ENCODE measurements around the gene ENOX2. TPM values are rescaled to one million over a fixed set of nuclear protein-coding genes. Genes with fewer than 3 reads are reported as not detected.
"Not testable (repeated sequence)": the region's sequence is repeated elsewhere in the genome, so short reads cannot be mapped to it uniquely, and the experiment has no call there.

Gene ENOX2
- total RNA-seq, 1 experiment from 2014 or later = 24.3 TPM

- ChIA-PET POLR2A (no interaction called here), CTCF (no interaction called here)
- intact Hi-C loops (cut with micrococcal nuclease) = no loop called here
- Mint-ChIP-seq H3K4me3 (ENCODE audit: unreplicated experiment) (no peak overlapping the region), H3K36me3 (ENCODE audit: insufficient read depth, unreplicated experiment) (no peaks in the 10 kb centered on the region), H3K4me1 (ENCODE audit: insufficient read depth, unreplicated experiment) (no peaks in the 10 kb centered on the region), H3K27ac (ENCODE audit: low read depth, unreplicated experiment) (no peak overlapping the region), H3K9me3 (ENCODE audit: unreplicated experiment) (no peaks in the 10 kb centered on the region), H3K27me3 (ENCODE audit: insufficient read depth, unreplicated experiment) (peaks cover 60% of the 10 kb centered on the region)
- no TSS peak for BruUV-seq (replicated peaks)
- no peak for DNase-seq (ENCODE audit: unreplicated experiment)
- TF ChIP-seq CTCF (IDR thresholded peaks at IDR 0.05; ENCODE audit: unreplicated experiment) = no peak
Measured at GRCh38 chrX:130937101-130937500, 34.1 kb upstream of the ENOX2 start.

GRCh38 chrX:130933358-130933757, 30.3 kb upstream of the ENOX2 start:
- POLR2A ChIA-PET = interaction anchor here (0.6 kb wide), 1 partner anchor 1094 kb away, joined by 4 read pairs; no protein-coding TSS in a partner anchor
- H3K9me3 Mint-ChIP-seq (ENCODE audit: unreplicated experiment) = no peaks in the 10 kb centered on the region
- no peak for DNase-seq (ENCODE audit: unreplicated experiment)
- CTCF ChIA-PET = no interaction called here
- intact Hi-C loops (cut with micrococcal nuclease) = no loop called here
- H3K36me3 Mint-ChIP-seq (ENCODE audit: insufficient read depth, unreplicated experiment) = no peaks in the 10 kb centered on the region
- no TSS peak for BruUV-seq (replicated peaks)
- no peak overlapping the region for H3K27ac Mint-ChIP-seq (ENCODE audit: low read depth, unreplicated experiment)
- peaks cover 54% of the 10 kb centered on the region for H3K27me3 Mint-ChIP-seq (ENCODE audit: insufficient read depth, unreplicated experiment)
- no peak overlapping the region for H3K4me3 Mint-ChIP-seq (ENCODE audit: unreplicated experiment)
- no peaks in the 10 kb centered on the region for H3K4me1 Mint-ChIP-seq (ENCODE audit: insufficient read depth, unreplicated experiment)
- no peak for TF ChIP-seq CTCF (IDR thresholded peaks at IDR 0.05; ENCODE audit: unreplicated experiment)

GRCh38 chrX:130920405-130920804, 17.4 kb upstream of the ENOX2 start:
- H3K4me3 Mint-ChIP-seq (ENCODE audit: unreplicated experiment); H3K36me3 Mint-ChIP-seq (ENCODE audit: insufficient read depth, unreplicated experiment); H3K9me3 Mint-ChIP-seq (ENCODE audit: unreplicated experiment); intact Hi-C loops (cut with micrococcal nuclease); DNase-seq (ENCODE audit: unreplicated experiment); BruUV-seq (replicated peaks); H3K4me1 Mint-ChIP-seq (ENCODE audit: insufficient read depth, unreplicated experiment); H3K27ac Mint-ChIP-seq (ENCODE audit: low read depth, unreplicated experiment); POLR2A ChIA-PET: not testable (repeated sequence)
- H3K27me3 Mint-ChIP-seq (ENCODE audit: insufficient read depth, unreplicated experiment) = peaks cover 40% of the 10 kb centered on the region
- CTCF ChIA-PET = interaction anchor here (1.2 to 1.4 kb wide), 2 partner anchors 527 to 528 kb away, joined by 5 to 6 read pairs; no protein-coding TSS in a partner anchor

GRCh38 chrX:130919676-130920075, 16.7 kb upstream of the ENOX2 start:
- H3K9me3 Mint-ChIP-seq (ENCODE audit: unreplicated experiment); H3K4me1 Mint-ChIP-seq (ENCODE audit: insufficient read depth, unreplicated experiment); POLR2A ChIA-PET; DNase-seq (ENCODE audit: unreplicated experiment); BruUV-seq (replicated peaks); H3K4me3 Mint-ChIP-seq (ENCODE audit: unreplicated experiment); H3K36me3 Mint-ChIP-seq (ENCODE audit: insufficient read depth, unreplicated experiment); H3K27ac Mint-ChIP-seq (ENCODE audit: low read depth, unreplicated experiment); intact Hi-C loops (cut with micrococcal nuclease): not testable (repeated sequence)
- peaks cover 48% of the 10 kb centered on the region for H3K27me3 Mint-ChIP-seq (ENCODE audit: insufficient read depth, unreplicated experiment)
- CTCF ChIA-PET = interaction anchor here (0.6 to 8.6 kb wide), 4 partner anchors 381 to 526 kb away, joined by 3 to 126 read pairs (median 16); no protein-coding TSS in a partner anchor

- POLR2A ChIA-PET; DNase-seq (ENCODE audit: unreplicated experiment); H3K36me3 Mint-ChIP-seq (ENCODE audit: insufficient read depth, unreplicated experiment); H3K4me3 Mint-ChIP-seq (ENCODE audit: unreplicated experiment); intact Hi-C loops (cut with micrococcal nuclease); H3K9me3 Mint-ChIP-seq (ENCODE audit: unreplicated experiment); H3K27ac Mint-ChIP-seq (ENCODE audit: low read depth, unreplicated experiment); H3K4me1 Mint-ChIP-seq (ENCODE audit: insufficient read depth, unreplicated experiment); BruUV-seq (replicated peaks): not testable (repeated sequence)
- CTCF ChIA-PET = interaction anchor here (0.8 to 8.6 kb wide), 4 partner anchors 219 to 525 kb away, joined by 3 to 126 read pairs (median 16); no protein-coding TSS in a partner anchor
- H3K27me3 Mint-ChIP-seq (ENCODE audit: insufficient read depth, unreplicated experiment) = peaks cover 48% of the 10 kb centered on the region
Measured at GRCh38 chrX:130918498-130918897, 15.5 kb upstream of the ENOX2 start.
